Tibial nerve (tissue), 4 donors: ENCODE measurements around the gene DNMT3A. TPM values are rescaled to one million over a fixed set of nuclear protein-coding genes. Genes with fewer than 3 reads are reported as not detected.

Experiments
- DNase-seq, 2 donors: peaks; one replicate each; pipeline ENCODE4 v3.0.0-alpha.2; 2019; ENCODE audit warnings: low spot score in 2 of 2
- H3K27ac ChIP-seq, 4 donors: fragments of 200-600 bp; sonication (generic) in 3 of 4; one replicate each; pipeline ENCODE4 v1.5.1; 2017 to 2019; ENCODE audit warnings: mild to moderate bottlenecking in 1 of 4
- H3K27me3 ChIP-seq, 2 donors: fragments of 200-600 bp; sonication (generic) in 1 of 2; one replicate each; pipeline versions ENCODE4 v1.5.1 to v1.6.0; 2017 to 2019
- H3K36me3 ChIP-seq, 3 donors: fragments of 200-600 bp; sonication (generic); one replicate each; pipeline ENCODE4 v1.5.1; 2018 to 2019
- H3K4me1 ChIP-seq, 4 donors: fragments of 200-600 bp; sonication (generic) in 3 of 4; one replicate each; pipeline ENCODE4 v1.5.1; 2017 to 2019
- H3K4me3 ChIP-seq, 4 donors: fragments of 200-600 bp; sonication (generic) in 3 of 4; one replicate each; pipeline ENCODE4 v1.5.1; 2017 to 2019; ENCODE audit warnings: mild to moderate bottlenecking in 1 of 4, moderate library complexity in 1 of 4
- H3K9me3 ChIP-seq, 4 donors: fragments of 200-600 bp; sonication (generic) in 3 of 4; one replicate each; pipeline ENCODE4 v1.5.1; 2017 to 2019
- EP300 ChIP-seq, 2 donors: sonication (generic); formaldehyde crosslinking; IDR thresholded peaks; one replicate each; pipeline ENCODE4 v1.6.1; 2017; ENCODE audit warnings: antibody characterized with exemption in 2 of 2, mild to moderate bottlenecking in 1 of 2
- POLR2A ChIP-seq, 2 donors: fragments of 450-650 bp; IDR thresholded peaks; one replicate each; pipeline ENCODE4 v1.6.1; 2017; ENCODE audit warnings: antibody characterized with exemption in 2 of 2, mild to moderate bottlenecking in 2 of 2, moderate library complexity in 2 of 2
- WGBS, 2 donors: methylation state at CpG; one replicate each; pipeline ENCODE4 v1.1.5; 2018; 5-methylcytosine and 5-hydroxymethylcytosine counted together
- total RNA-seq, 4 donors: library from RNA; depleted of rRNA; stranded (reverse); fragments of >200 nt; gene quantifications; one replicate each; pipeline ENCODE4 v1.1.0, GENCODE V29; 2016
- TF ChIP-seq, protein P1 (sequence below), 5 experiments: fragments of 200-600 bp in 3 of 5; fragments of 450-650 bp in 2 of 5; sonication (generic) in 3 of 5; IDR thresholded peaks; one replicate each; pipeline ENCODE4 v1.5.1; 2016 to 2019; ENCODE audit warnings: antibody characterized with exemption in 5 of 5, mild to moderate bottlenecking in 3 of 5, moderate library complexity in 2 of 5

DNMT3A gene
- total RNA-seq, 4 donors from 2014 or later: 17.4 to 28.4 (median 25.0) TPM

DNA sequence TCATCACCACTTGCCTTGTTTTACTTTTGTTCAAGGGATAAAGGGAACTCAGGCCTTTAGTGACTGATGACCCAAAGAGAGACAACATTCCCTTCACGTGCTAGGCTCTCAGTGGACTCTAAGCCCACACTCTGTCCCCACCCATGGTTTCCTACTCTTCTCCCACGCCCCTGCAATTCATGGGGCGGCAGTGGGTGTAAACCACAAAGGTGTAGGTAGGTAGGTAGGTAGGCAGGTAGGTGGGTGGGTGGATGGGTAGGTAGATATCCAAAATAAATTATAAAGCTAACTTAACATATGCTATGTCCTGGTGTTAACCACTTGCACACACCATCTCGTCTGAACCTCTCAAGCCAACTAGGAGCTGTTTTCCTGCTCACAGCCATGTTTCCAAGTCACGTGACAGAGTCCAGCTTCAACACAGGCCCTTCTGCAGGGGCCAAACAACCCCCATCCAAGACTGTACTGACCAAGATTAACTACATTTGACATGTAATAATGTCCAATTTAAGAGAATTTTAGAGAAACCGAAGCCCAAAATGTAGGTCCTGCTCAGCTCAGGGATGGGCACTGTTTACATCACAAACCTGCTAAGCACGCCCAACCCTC is 33.7 kb downstream of the DNMT3A start:
- TF ChIP-seq, protein P1, sequence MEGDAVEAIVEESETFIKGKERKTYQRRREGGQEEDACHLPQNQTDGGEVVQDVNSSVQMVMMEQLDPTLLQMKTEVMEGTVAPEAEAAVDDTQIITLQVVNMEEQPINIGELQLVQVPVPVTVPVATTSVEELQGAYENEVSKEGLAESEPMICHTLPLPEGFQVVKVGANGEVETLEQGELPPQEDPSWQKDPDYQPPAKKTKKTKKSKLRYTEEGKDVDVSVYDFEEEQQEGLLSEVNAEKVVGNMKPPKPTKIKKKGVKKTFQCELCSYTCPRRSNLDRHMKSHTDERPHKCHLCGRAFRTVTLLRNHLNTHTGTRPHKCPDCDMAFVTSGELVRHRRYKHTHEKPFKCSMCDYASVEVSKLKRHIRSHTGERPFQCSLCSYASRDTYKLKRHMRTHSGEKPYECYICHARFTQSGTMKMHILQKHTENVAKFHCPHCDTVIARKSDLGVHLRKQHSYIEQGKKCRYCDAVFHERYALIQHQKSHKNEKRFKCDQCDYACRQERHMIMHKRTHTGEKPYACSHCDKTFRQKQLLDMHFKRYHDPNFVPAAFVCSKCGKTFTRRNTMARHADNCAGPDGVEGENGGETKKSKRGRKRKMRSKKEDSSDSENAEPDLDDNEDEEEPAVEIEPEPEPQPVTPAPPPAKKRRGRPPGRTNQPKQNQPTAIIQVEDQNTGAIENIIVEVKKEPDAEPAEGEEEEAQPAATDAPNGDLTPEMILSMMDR (IDR thresholded peaks at IDR 0.05): no peak
- no peak for TF ChIP-seq POLR2A (IDR thresholded peaks at IDR 0.05)
- no peak for TF ChIP-seq EP300 (IDR thresholded peaks at IDR 0.05)
- Histone ChIP-seq H3K27me3 (no peaks in the 10 kb centered on the region), H3K9me3 (no peaks in the 10 kb centered on the region), H3K27ac (no peak overlapping the region), H3K4me3 (no peak overlapping the region), H3K36me3 (peaks cover 0 to 45% (median 0%) of the 10 kb centered on the region in 3 donors), H3K4me1 (peaks cover 0 to 85% (median 8%) of the 10 kb centered on the region in 4 donors)
- no peak for DNase-seq
- WGBS, 2 donors: 78 to 86% methylated on average over 7 of the region's 7 CpGs

DNA sequence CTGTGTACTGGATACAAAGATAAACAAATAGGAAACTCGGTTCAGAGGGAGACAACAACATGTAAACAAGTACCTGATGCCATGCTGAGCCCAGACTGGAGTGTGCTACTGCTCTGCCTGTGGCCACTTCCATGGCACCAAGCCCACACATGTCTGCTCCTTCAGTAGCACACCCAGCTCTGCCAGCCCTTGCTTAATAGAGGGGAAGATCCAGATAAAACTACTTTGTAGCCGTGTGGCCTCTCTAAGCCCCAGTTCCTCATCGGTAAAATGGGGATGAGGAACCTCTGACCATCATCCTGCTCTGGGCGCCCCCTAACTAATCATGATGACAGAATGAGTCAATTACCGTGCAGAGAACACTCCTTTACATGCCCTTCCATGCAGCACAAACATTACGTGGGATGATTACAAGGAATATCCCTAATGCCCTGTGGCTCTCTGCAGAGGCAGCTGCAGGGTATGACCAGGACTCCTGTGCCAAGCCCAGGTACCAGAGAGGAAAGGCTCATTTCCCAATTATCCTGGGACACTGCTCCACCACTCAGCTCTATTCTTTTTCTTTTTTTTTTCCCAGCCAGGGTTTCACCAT is 34.9 kb downstream of the DNMT3A start:
- Histone ChIP-seq H3K9me3 (no peaks in the 10 kb centered on the region), H3K4me1 (peaks cover 0 to 85% (median 8%) of the 10 kb centered on the region in 4 donors), H3K4me3 (no peak overlapping the region), H3K36me3 (peaks cover 0 to 44% (median 0%) of the 10 kb centered on the region in 3 donors), H3K27ac (no peak overlapping the region), H3K27me3 (no peaks in the 10 kb centered on the region)
- TF ChIP-seq, protein P1 (IDR thresholded peaks at IDR 0.05): no peak
- TF ChIP-seq EP300 (IDR thresholded peaks at IDR 0.05): no peak
- no peak for DNase-seq
- WGBS, 2 donors: 68 to 72% methylated on average over 6 of the region's 6 CpGs

DNA sequence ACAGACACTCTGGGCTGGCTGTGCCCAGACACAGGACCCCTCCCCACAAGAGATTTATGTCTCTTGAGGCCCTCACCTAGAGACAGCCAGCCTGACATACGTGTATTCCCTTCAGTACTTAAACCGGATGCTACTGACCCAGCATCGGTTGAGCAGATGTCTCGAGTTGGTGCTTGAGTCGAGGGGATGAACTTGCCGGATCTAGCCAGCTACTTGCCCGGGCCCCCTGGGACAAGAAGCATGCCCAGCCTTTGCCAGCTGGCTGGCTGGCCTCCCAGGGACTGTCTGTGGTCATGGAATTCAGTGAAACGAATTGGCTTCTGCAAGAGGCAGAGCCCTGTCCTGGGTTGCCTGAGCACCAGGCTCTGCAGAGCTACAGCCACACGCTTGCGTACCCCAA is 36.0 kb downstream of the DNMT3A start:
- 72 to 73% methylated on average over 10 of the region's 10 CpGs for WGBS, 2 donors
- peaks cover 0 to 77% (median 8%) of the 10 kb centered on the region in 4 donors for H3K4me1 ChIP-seq
- H3K27ac ChIP-seq: peak overlapping the region in 1 of 4 donors; percentile 3

DNA sequence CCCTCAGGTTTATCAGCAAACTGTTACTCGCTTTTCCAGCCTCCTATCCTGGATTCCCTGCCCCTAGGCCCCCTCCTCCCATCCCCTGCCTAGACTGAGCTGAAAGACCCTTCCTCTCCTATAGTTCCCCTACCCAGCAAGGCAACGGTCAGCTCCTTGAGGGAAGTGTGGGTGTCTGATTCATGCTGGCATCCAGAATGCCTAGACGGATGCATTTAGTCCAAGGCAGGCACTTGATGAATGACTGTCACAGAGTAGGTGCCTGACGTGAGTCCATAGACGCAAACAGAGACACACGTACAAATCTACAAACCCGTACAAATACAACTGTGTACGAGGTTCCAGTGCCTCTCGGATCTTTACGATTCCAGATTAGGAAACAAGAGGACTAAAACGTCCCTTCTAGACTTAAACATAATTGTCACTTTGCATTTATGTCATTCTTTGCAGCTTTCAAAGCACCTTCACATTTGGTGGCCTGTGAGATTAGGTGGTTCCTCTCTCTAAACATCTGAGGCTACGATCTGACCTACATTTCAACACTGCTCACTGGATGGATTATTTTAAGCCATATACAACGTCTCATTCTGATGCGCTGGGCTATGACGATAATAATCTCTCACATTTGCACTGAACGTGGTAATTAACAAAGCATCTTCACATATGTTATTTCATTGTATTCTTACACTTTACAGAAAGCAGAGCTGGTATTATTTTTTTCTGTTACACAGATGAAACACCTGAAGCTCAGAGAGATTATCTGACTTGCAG is 36.7 kb downstream of the DNMT3A start:
- 76 to 82% methylated on average over 16 of the region's 16 CpGs for WGBS, 2 donors
- TF ChIP-seq, protein P1 (IDR thresholded peaks at IDR 0.05): no peak
- no peak for TF ChIP-seq EP300 (IDR thresholded peaks at IDR 0.05)
- no peak for TF ChIP-seq POLR2A (IDR thresholded peaks at IDR 0.05)
- peaks cover 0 to 69% (median 5%) of the 10 kb centered on the region in 4 donors for H3K4me1 ChIP-seq
- no peaks in the 10 kb centered on the region for H3K9me3 ChIP-seq
- H3K27ac ChIP-seq: no peak overlapping the region
- no peaks in the 10 kb centered on the region for H3K27me3 ChIP-seq
- H3K36me3 ChIP-seq: peaks cover 0 to 35% (median 0%) of the 10 kb centered on the region in 3 donors
- H3K4me3 ChIP-seq: no peak overlapping the region
- no peak for DNase-seq

More for the DNA sequence above, 36.0 kb downstream of the DNMT3A start:
- DNase-seq: no peak
- Histone ChIP-seq H3K9me3 (no peaks in the 10 kb centered on the region), H3K36me3 (peaks cover 0 to 38% (median 0%) of the 10 kb centered on the region in 3 donors), H3K4me3 (no peak overlapping the region), H3K27me3 (no peaks in the 10 kb centered on the region)
- TF ChIP-seq EP300 (IDR thresholded peaks at IDR 0.05) (no peak), POLR2A (IDR thresholded peaks at IDR 0.05) (no peak)
- TF ChIP-seq, protein P1 (IDR thresholded peaks at IDR 0.05): no peak

DNA sequence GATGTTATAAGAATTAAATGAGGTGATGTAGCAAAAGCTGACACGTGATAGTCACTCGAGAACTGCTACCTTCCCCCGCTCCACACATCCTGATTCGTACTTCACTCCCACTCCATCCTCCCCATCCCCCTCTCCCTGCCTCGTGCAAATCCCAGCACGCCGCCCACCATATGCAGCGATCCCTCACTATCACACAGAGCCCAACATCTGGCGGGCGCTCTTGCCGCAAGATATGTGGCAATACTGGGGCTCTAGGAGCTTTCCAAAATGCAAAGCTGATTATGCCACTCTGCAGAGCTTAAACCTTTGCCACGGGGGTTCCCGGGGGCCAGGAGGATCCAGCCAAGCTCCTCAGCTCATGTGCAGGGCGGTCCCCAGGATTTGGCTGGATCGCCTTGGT is 37.4 kb downstream of the DNMT3A start:
- TF ChIP-seq POLR2A (IDR thresholded peaks at IDR 0.05) (no peak), EP300 (IDR thresholded peaks at IDR 0.05) (no peak)
- TF ChIP-seq, protein P1 (IDR thresholded peaks at IDR 0.05): no peak
- no peaks in the 10 kb centered on the region for H3K9me3 ChIP-seq
- no peak overlapping the region for H3K27ac ChIP-seq
- no peak for DNase-seq
- H3K4me3 ChIP-seq: no peak overlapping the region
- peaks cover 0 to 38% (median 0%) of the 10 kb centered on the region in 3 donors for H3K36me3 ChIP-seq
- 72 to 78% methylated on average over 15 of the region's 15 CpGs for WGBS, 2 donors
- peaks cover 0 to 64% (median 5%) of the 10 kb centered on the region in 4 donors for H3K4me1 ChIP-seq
- no peaks in the 10 kb centered on the region for H3K27me3 ChIP-seq
